Prostate gland (tissue), 2 donors: ENCODE results near the gene ANTXRL. TPM values are rescaled to one million over a fixed set of nuclear protein-coding genes. Genes with fewer than 3 reads are reported as not detected.
"Not testable (repeated sequence)": the region's sequence is repeated elsewhere in the genome, so short reads cannot be mapped to it uniquely, and the experiment has no call there.

Experiments
- DNase-seq: peaks from one replicate; pipeline ENCODE4 v3.0.0-alpha.2; 2019; ENCODE audit warnings: low spot score
- H3K27ac ChIP-seq, 2 donors: fragments of 200-600 bp; sonication (generic); 2 replicates each; pipeline ENCODE4 v1.5.1; 2017 to 2019
- H3K27me3 ChIP-seq: fragments of 200-600 bp; sonication (generic); replicated peaks from 2 replicates; pipeline ENCODE4 v1.5.1; 2019; ENCODE audit not compliant: insufficient read depth
- H3K36me3 ChIP-seq, 2 donors: fragments of 200-600 bp; sonication (generic); 1 replicate in 1 of 2; 2 replicates in 1 of 2; pipeline versions ENCODE4 v1.5.1 to v1.8.1; 2017 to 2019
- H3K4me1 ChIP-seq: fragments of 200-600 bp; sonication (generic); replicated peaks from 2 replicates; pipeline ENCODE4 v1.5.1; 2019
- H3K4me3 ChIP-seq, 2 donors: fragments of 200-600 bp; sonication (generic); 2 replicates each; pipeline ENCODE4 v1.5.1; 2017 to 2019
- H3K9me3 ChIP-seq: fragments of 200-600 bp; sonication (generic); 2 replicates; pipeline ENCODE4 v1.5.1; 2017
- CTCF ChIP-seq, 4 experiments: fragments of 200-600 bp in 2 of 4; fragments of 450-650 bp in 2 of 4; sonication (generic) in 2 of 4; IDR thresholded peaks; 1 replicate in 3 of 4; 2 replicates in 1 of 4; pipeline ENCODE4 v1.5.1; 2016 to 2019; ENCODE audit warnings: antibody characterized with exemption in 4 of 4, mild to moderate bottlenecking in 2 of 4, moderate library complexity in 2 of 4
- POLR2A ChIP-seq: fragments of 450-650 bp; IDR thresholded peaks from one replicate; pipeline ENCODE4 v1.6.1; 2016; ENCODE audit warnings: antibody characterized with exemption, mild to moderate bottlenecking
- POLR2AphosphoS5 ChIP-seq: sonication (generic); formaldehyde crosslinking; IDR thresholded peaks from one replicate; pipeline ENCODE4 v1.6.1; 2017; ENCODE audit warnings: antibody characterized with exemption
- WGBS: methylation state at CpG from one replicate; pipeline ENCODE4 v1.1.5; 2018; 5-methylcytosine and 5-hydroxymethylcytosine counted together
- intact Hi-C: fragments of 100-400 bp; cut with DNase I; formaldehyde crosslinking; loops from one replicate; pipeline ENCODE4 v1.14.2; 2022
- total RNA-seq, 2 donors: library from RNA; depleted of rRNA; stranded (reverse); fragments of >200 nt; gene quantifications; one replicate each; pipeline ENCODE4 v1.1.0, GENCODE V29; 2016

ANTXRL gene
- total RNA-seq, 2 donors from 2014 or later = 3.4 TPM; not detected in 1

- DNase-seq = no peak
- H3K4me3 ChIP-seq = no peak overlapping the region
Observed at GRCh38 chr10:46314071-46314470, 27.3 kb downstream of the ANTXRL start.

GRCh38 chr10:46315071-46315860 is 28.5 kb downstream of the ANTXRL start:
- 53% methylated on average over 10 of the region's 10 CpGs for WGBS
- H3K4me1 ChIP-seq, H3K27ac ChIP-seq, H3K27me3 ChIP-seq, intact Hi-C loops, H3K36me3 ChIP-seq, H3K4me3 ChIP-seq, H3K9me3 ChIP-seq: not testable (repeated sequence)
- TF ChIP-seq POLR2AphosphoS5 = peak; percentile 43
- DNase-seq = peak; percentile 80

More at GRCh38 chr10:46314071-46314470, 27.3 kb downstream of the ANTXRL start:
- Histone ChIP-seq H3K36me3 (no peaks in the 10 kb centered on the region), H3K4me1 (no peaks in the 10 kb centered on the region), H3K9me3 (no peaks in the 10 kb centered on the region), H3K27ac (no peak overlapping the region), H3K27me3 (no peaks in the 10 kb centered on the region)
- intact Hi-C loops = no loop called here
- TF ChIP-seq POLR2A (no peak), CTCF (IDR thresholded peaks at IDR 0.05) (no peak), POLR2AphosphoS5 (no peak)
- WGBS = 88% methylated on average over 8 of the region's 8 CpGs

- intact Hi-C loops = no loop called here
- 66% methylated on average over 5 of the region's 5 CpGs for WGBS
- Histone ChIP-seq H3K27ac (no peak overlapping the region), H3K36me3 (no peaks in the 10 kb centered on the region), H3K27me3 (no peaks in the 10 kb centered on the region), H3K4me1 (no peaks in the 10 kb centered on the region), H3K4me3 (no peak overlapping the region), H3K9me3 (no peaks in the 10 kb centered on the region)
- TF ChIP-seq POLR2AphosphoS5 (no peak), CTCF (IDR thresholded peaks at IDR 0.05) (no peak), POLR2A (no peak)
- no peak for DNase-seq
Observed at GRCh38 chr10:46317370-46317769, 30.6 kb downstream of the ANTXRL start.

GRCh38 chr10:46317889-46318288 is 31.1 kb downstream of the ANTXRL start:
- TF ChIP-seq POLR2AphosphoS5 = no peak
- TF ChIP-seq CTCF (IDR thresholded peaks at IDR 0.05) = no peak
- no peak for TF ChIP-seq POLR2A
- Histone ChIP-seq H3K36me3 (no peaks in the 10 kb centered on the region), H3K4me3 (no peak overlapping the region), H3K4me1 (no peaks in the 10 kb centered on the region), H3K27me3 (no peaks in the 10 kb centered on the region), H3K27ac (no peak overlapping the region), H3K9me3 (no peaks in the 10 kb centered on the region)
- no peak for DNase-seq
- intact Hi-C loops = no loop called here
- WGBS = 79% methylated on average over 2 of the region's 2 CpGs

- 53% methylated on average over 4 of the region's 4 CpGs for WGBS
- intact Hi-C loops = no loop called here
Observed at GRCh38 chr10:46318799-46319198, 32.0 kb downstream of the ANTXRL start.

More at GRCh38 chr10:46318799-46319198, 32.0 kb downstream of the ANTXRL start:
- no peaks in the 10 kb centered on the region for H3K4me1 ChIP-seq
- no peaks in the 10 kb centered on the region for H3K36me3 ChIP-seq
- DNase-seq = no peak
- no peak overlapping the region for H3K27ac ChIP-seq
- no peaks in the 10 kb centered on the region for H3K27me3 ChIP-seq
- TF ChIP-seq POLR2A = no peak
- TF ChIP-seq POLR2AphosphoS5 = no peak
- TF ChIP-seq CTCF (IDR thresholded peaks at IDR 0.05) = no peak
- no peaks in the 10 kb centered on the region for H3K9me3 ChIP-seq
- H3K4me3 ChIP-seq = no peak overlapping the region
